Left renal cortex interstitium (tissue), 4 donors: ENCODE measurements around the gene TMA7. TPM values are rescaled to one million over a fixed set of nuclear protein-coding genes. Genes with fewer than 3 reads are reported as not detected.
"Not testable (repeated sequence)": the region's sequence is repeated elsewhere in the genome, so short reads cannot be mapped to it uniquely, and the experiment has no call there.

Experiments used
- DNase-seq, 4 donors: peaks; one replicate each; pipeline ENCODE4 v3.0.0-alpha.2; 2013; ENCODE audit warnings: low read depth in 4 of 4, low spot score in 2 of 4, missing footprints in 1 of 4
- polyA plus RNA-seq, 4 donors: library from polyadenylated mRNA; unstranded; fragments of 120-200 nt; gene quantifications; one replicate each; pipeline ENCODE4 v1.2.1, GENCODE V29; 2013; ENCODE audit not compliant: insufficient read length in 4 of 4

The TMA7 gene
- polyA plus RNA-seq, 4 donors, result 279 to 369 (median 294) TPM

GRCh38 chr3:48465531-48466378 is 25.7 kb downstream of the TMA7 start:
- peak; percentile 90 to 98 (median 93) for DNase-seq

GRCh38 chr3:48466386-48467109 is 26.5 kb downstream of the TMA7 start:
- no peak for DNase-seq

- no peak for DNase-seq
Observed at GRCh38 chr3:48467110-48467454, 27.0 kb downstream of the TMA7 start.

- no peak for DNase-seq
Observed at GRCh38 chr3:48467473-48468267, 27.6 kb downstream of the TMA7 start.

- no peak for DNase-seq
Observed at GRCh38 chr3:48468329-48468731, 28.3 kb downstream of the TMA7 start.

- no peak for DNase-seq
Observed at GRCh38 chr3:48469046-48469915, 29.2 kb downstream of the TMA7 start.

- DNase-seq, result no peak
Observed at GRCh38 chr3:48470286-48470685, 30.2 kb downstream of the TMA7 start.

GRCh38 chr3:48472673-48472922 is 32.5 kb downstream of the TMA7 start:
- DNase-seq, result no peak

- peak; percentile 71 to 86 (median 80) for DNase-seq
Observed at GRCh38 chr3:48472923-48473616, 33.0 kb downstream of the TMA7 start.

GRCh38 chr3:48473617-48473952 is 33.5 kb downstream of the TMA7 start:
- DNase-seq, result no peak

GRCh38 chr3:48474031-48474430 is 34.0 kb downstream of the TMA7 start:
- not testable (repeated sequence) for DNase-seq

GRCh38 chr3:48474619-48475018 is 34.6 kb downstream of the TMA7 start:
- no peak for DNase-seq

GRCh38 chr3:48475188-48475587 is 35.1 kb downstream of the TMA7 start:
- DNase-seq, result no peak

GRCh38 chr3:48476426-48477053 is 36.5 kb downstream of the TMA7 start:
- no peak for DNase-seq

GRCh38 chr3:48477959-48478520 is 38.0 kb downstream of the TMA7 start:
- DNase-seq, result no peak

- DNase-seq, result no peak
Observed at GRCh38 chr3:48478626-48479555, 38.8 kb downstream of the TMA7 start.

GRCh38 chr3:48480891-48481290 is 40.8 kb downstream of the TMA7 start:
- not testable (repeated sequence) for DNase-seq

GRCh38 chr3:48482822-48483221 is 42.8 kb downstream of the TMA7 start:
- DNase-seq, result not testable (repeated sequence)
